GM19023 (cell line): ENCODE data around the gene UGT1A6.
"Not testable (repeated sequence)": the region's sequence is repeated elsewhere in the genome, so short reads cannot be mapped to it uniquely, and the experiment has no call there.

Source experiments
- ATAC-seq: cut with Tn5 transposase; IDR thresholded peaks from one replicate; pipeline ENCODE4 v1.9.1; 2021; ENCODE audit warnings: mild to moderate bottlenecking, moderate library complexity; ENCODE audit not compliant: unreplicated experiment

The UGT1A6 gene

GRCh38 chr2:233714121-233714520 lies 21.4 kb downstream of the UGT1A6 start:
- ATAC-seq: no peak

GRCh38 chr2:233718552-233718951 lies 25.9 kb downstream of the UGT1A6 start, which contains the start of gene UGT1A4:
UGT1A4 (plus strand) TSS chr2:233718736; CDS start chr2:233718821, 85 bp downstream.
- ATAC-seq: no peak

GRCh38 chr2:233728723-233729301 lies 36.1 kb downstream of the UGT1A6 start, which contains the start of gene UGT1A3:
UGT1A3 (plus strand) TSS chr2:233729042; CDS start chr2:233729127, 85 bp downstream.
- no peak for ATAC-seq

GRCh38 chr2:233736868-233737653 lies 44.4 kb downstream of the UGT1A6 start:
- not testable (repeated sequence) for ATAC-seq

- ATAC-seq: no peak
These were observed 48.2 kb downstream of the UGT1A6 start for GRCh38 chr2:233740870-233741269.

- ATAC-seq: no peak
These were observed 51.0 kb downstream of the UGT1A6 start for GRCh38 chr2:233743464-233744259.

- no peak for ATAC-seq
These were observed 52.5 kb downstream of the UGT1A6 start for GRCh38 chr2:233745073-233745755.

GRCh38 chr2:233745838-233746237 lies 53.1 kb downstream of the UGT1A6 start:
- ATAC-seq: not testable (repeated sequence)

GRCh38 chr2:233746475-233747282 lies 54.0 kb downstream of the UGT1A6 start:
- no peak for ATAC-seq

- ATAC-seq: no peak
These were observed 54.5 kb downstream of the UGT1A6 start for GRCh38 chr2:233747283-233747544.

GRCh38 chr2:233750689-233751088 lies 58.0 kb downstream of the UGT1A6 start:
- ATAC-seq: not testable (repeated sequence)

- not testable (repeated sequence) for ATAC-seq
These were observed 58.7 kb downstream of the UGT1A6 start for GRCh38 chr2:233751212-233752009.

- no peak for ATAC-seq
These were observed 62.4 kb downstream of the UGT1A6 start for GRCh38 chr2:233754872-233755611.

- ATAC-seq: no peak
These were observed 63.9 kb downstream of the UGT1A6 start for GRCh38 chr2:233756429-233757081.

GRCh38 chr2:233758141-233758540 lies 65.5 kb downstream of the UGT1A6 start:
- ATAC-seq: no peak

- no peak for ATAC-seq
These were observed 66.2 kb downstream of the UGT1A6 start for GRCh38 chr2:233758849-233759248.

- no peak for ATAC-seq
These were observed 67.4 kb downstream of the UGT1A6 start, which contains the start of gene UGT1A1 for GRCh38 chr2:233760043-233760442. UGT1A1 (plus strand) TSS chr2:233760270; CDS start chr2:233760288, 18 bp downstream.
